ENCODE data around the gene GPLD1.

The GPLD1 gene

GRCh38 chr6:24489470-24489869 lies at the start of gene GPLD1:
Gene GPLD1, minus strand, starts transcription at chr6:24489578. Its CDS starts 67 bp downstream, at chr6:24489511.
- Histone ChIP-seq H3K4me3 (ENCODE audit: low read length) (no peak within 1 kb of the TSS), H3K36me3 (ENCODE audit: insufficient read depth, low read length) (no peaks in the 10 kb centered on the region), H2AFZ (ENCODE audit: low read depth, low read length) (no peak within 1 kb of the TSS), H3K4me1 (ENCODE audit: insufficient read depth, low read length) (peaks cover 5% of the 10 kb centered on the region), H3K27me3 (ENCODE audit: insufficient read depth, low read length) (no peaks in the 10 kb centered on the region), H3K9me3 (ENCODE audit: low read length) (no peaks in the 10 kb centered on the region)

GRCh38 chr6:24537771-24538385 lies 48.5 kb upstream of the GPLD1 start:
- H3K36me3 ChIP-seq (ENCODE audit: insufficient read depth, low read length), result peaks cover 7% of the 10 kb centered on the region
- no peaks in the 10 kb centered on the region for H3K27me3 ChIP-seq (ENCODE audit: insufficient read depth, low read length)
- H2AFZ ChIP-seq (ENCODE audit: low read depth, low read length), result no peak overlapping the region
- no peaks in the 10 kb centered on the region for H3K4me1 ChIP-seq (ENCODE audit: insufficient read depth, low read length)
- H3K4me3 ChIP-seq (ENCODE audit: low read length), result no peak overlapping the region
- H3K9me3 ChIP-seq (ENCODE audit: low read length), result no peaks in the 10 kb centered on the region

- Histone ChIP-seq H3K4me1 (ENCODE audit: insufficient read depth, low read length) (no peaks in the 10 kb centered on the region), H3K36me3 (ENCODE audit: insufficient read depth, low read length) (peaks cover 7% of the 10 kb centered on the region), H3K4me3 (ENCODE audit: low read length) (no peak overlapping the region), H3K27me3 (ENCODE audit: insufficient read depth, low read length) (no peaks in the 10 kb centered on the region), H3K9me3 (ENCODE audit: low read length) (no peaks in the 10 kb centered on the region), H2AFZ (ENCODE audit: low read depth, low read length) (no peak overlapping the region)
These were observed 47.8 kb upstream of the GPLD1 start for GRCh38 chr6:24537082-24537699.

- no peaks in the 10 kb centered on the region for H3K27me3 ChIP-seq (ENCODE audit: insufficient read depth, low read length)
- H2AFZ ChIP-seq (ENCODE audit: low read depth, low read length), result no peak overlapping the region
- H3K9me3 ChIP-seq (ENCODE audit: low read length), result no peaks in the 10 kb centered on the region
- H3K4me1 ChIP-seq (ENCODE audit: insufficient read depth, low read length), result no peaks in the 10 kb centered on the region
- H3K36me3 ChIP-seq (ENCODE audit: insufficient read depth, low read length), result peaks cover 7% of the 10 kb centered on the region
- no peak overlapping the region for H3K4me3 ChIP-seq (ENCODE audit: low read length)
These were observed 47.1 kb upstream of the GPLD1 start for GRCh38 chr6:24536466-24536865.

- Histone ChIP-seq H2AFZ (ENCODE audit: low read depth, low read length) (no peak overlapping the region), H3K27me3 (ENCODE audit: insufficient read depth, low read length) (no peaks in the 10 kb centered on the region), H3K4me1 (ENCODE audit: insufficient read depth, low read length) (no peaks in the 10 kb centered on the region), H3K9me3 (ENCODE audit: low read length) (no peaks in the 10 kb centered on the region), H3K36me3 (ENCODE audit: insufficient read depth, low read length) (peaks cover 7% of the 10 kb centered on the region), H3K4me3 (ENCODE audit: low read length) (no peak overlapping the region)
These were observed 45.8 kb upstream of the GPLD1 start for GRCh38 chr6:24535210-24535609.

- Histone ChIP-seq H2AFZ (ENCODE audit: low read depth, low read length) (no peak overlapping the region), H3K9me3 (ENCODE audit: low read length) (no peaks in the 10 kb centered on the region), H3K36me3 (ENCODE audit: insufficient read depth, low read length) (peaks cover 7% of the 10 kb centered on the region), H3K4me1 (ENCODE audit: insufficient read depth, low read length) (no peaks in the 10 kb centered on the region), H3K27me3 (ENCODE audit: insufficient read depth, low read length) (no peaks in the 10 kb centered on the region), H3K4me3 (ENCODE audit: low read length) (no peak overlapping the region)
These were observed 45.0 kb upstream of the GPLD1 start for GRCh38 chr6:24534329-24534728.

GRCh38 chr6:24529985-24530384 lies 40.6 kb upstream of the GPLD1 start:
- Histone ChIP-seq H3K4me3 (ENCODE audit: low read length) (no peak overlapping the region), H3K9me3 (ENCODE audit: low read length) (peaks cover 3% of the 10 kb centered on the region), H3K27me3 (ENCODE audit: insufficient read depth, low read length) (no peaks in the 10 kb centered on the region), H3K36me3 (ENCODE audit: insufficient read depth, low read length) (peaks cover 7% of the 10 kb centered on the region), H2AFZ (ENCODE audit: low read depth, low read length) (no peak overlapping the region), H3K4me1 (ENCODE audit: insufficient read depth, low read length) (no peaks in the 10 kb centered on the region)

GRCh38 chr6:24524805-24525204 lies 35.4 kb upstream of the GPLD1 start:
- H3K27me3 ChIP-seq (ENCODE audit: insufficient read depth, low read length), result no peaks in the 10 kb centered on the region
- H2AFZ ChIP-seq (ENCODE audit: low read depth, low read length), result no peak overlapping the region
- H3K4me1 ChIP-seq (ENCODE audit: insufficient read depth, low read length), result peaks cover 8% of the 10 kb centered on the region
- no peaks in the 10 kb centered on the region for H3K36me3 ChIP-seq (ENCODE audit: insufficient read depth, low read length)
- no peak overlapping the region for H3K4me3 ChIP-seq (ENCODE audit: low read length)
- H3K9me3 ChIP-seq (ENCODE audit: low read length), result peaks cover 3% of the 10 kb centered on the region

GRCh38 chr6:24524329-24524728 lies 35.0 kb upstream of the GPLD1 start:
- no peaks in the 10 kb centered on the region for H3K27me3 ChIP-seq (ENCODE audit: insufficient read depth, low read length)
- H3K4me3 ChIP-seq (ENCODE audit: low read length), result no peak overlapping the region
- H3K4me1 ChIP-seq (ENCODE audit: insufficient read depth, low read length), result peaks cover 8% of the 10 kb centered on the region
- H3K36me3 ChIP-seq (ENCODE audit: insufficient read depth, low read length), result no peaks in the 10 kb centered on the region
- no peak overlapping the region for H2AFZ ChIP-seq (ENCODE audit: low read depth, low read length)
- peaks cover 3% of the 10 kb centered on the region for H3K9me3 ChIP-seq (ENCODE audit: low read length)

GRCh38 chr6:24522228-24523176 lies 33.1 kb upstream of the GPLD1 start:
- H3K9me3 ChIP-seq (ENCODE audit: low read length), result no peaks in the 10 kb centered on the region
- no peaks in the 10 kb centered on the region for H3K36me3 ChIP-seq (ENCODE audit: insufficient read depth, low read length)
- H3K27me3 ChIP-seq (ENCODE audit: insufficient read depth, low read length), result no peaks in the 10 kb centered on the region
- no peak overlapping the region for H3K4me3 ChIP-seq (ENCODE audit: low read length)
- H2AFZ ChIP-seq (ENCODE audit: low read depth, low read length), result no peak overlapping the region
- peaks cover 8% of the 10 kb centered on the region for H3K4me1 ChIP-seq (ENCODE audit: insufficient read depth, low read length)

- Histone ChIP-seq H3K4me3 (ENCODE audit: low read length) (no peak overlapping the region), H3K27me3 (ENCODE audit: insufficient read depth, low read length) (no peaks in the 10 kb centered on the region), H3K9me3 (ENCODE audit: low read length) (no peaks in the 10 kb centered on the region), H3K36me3 (ENCODE audit: insufficient read depth, low read length) (no peaks in the 10 kb centered on the region), H3K4me1 (ENCODE audit: insufficient read depth, low read length) (peaks cover 8% of the 10 kb centered on the region), H2AFZ (ENCODE audit: low read depth, low read length) (no peak overlapping the region)
These were observed 31.7 kb upstream of the GPLD1 start for GRCh38 chr6:24520929-24521546.

- Histone ChIP-seq H3K36me3 (ENCODE audit: insufficient read depth, low read length) (peaks cover 3% of the 10 kb centered on the region), H3K4me3 (ENCODE audit: low read length) (no peak overlapping the region), H2AFZ (ENCODE audit: low read depth, low read length) (no peak overlapping the region), H3K27me3 (ENCODE audit: insufficient read depth, low read length) (no peaks in the 10 kb centered on the region), H3K9me3 (ENCODE audit: low read length) (no peaks in the 10 kb centered on the region), H3K4me1 (ENCODE audit: insufficient read depth, low read length) (peaks cover 8% of the 10 kb centered on the region)
These were observed 28.5 kb upstream of the GPLD1 start for GRCh38 chr6:24517659-24518543.
